Caco-2 (cell line): Measurements from ENCODE around the gene D2HGDH. TPM values are rescaled to one million over a fixed set of nuclear protein-coding genes. Genes with fewer than 3 reads are reported as not detected.

Experiments used
- BruUV-seq: library from RNA; stranded (reverse); fragments of 400-500 nt; replicated peaks from 2 replicates; lab custom pipeline; 2021; lab: Mats Ljungman, UMichigan
- CTCF ChIA-PET: fragments of 300-600 bp; sonication (Branson Sonifier 250); formaldehyde crosslinking; loops from one replicate; lab custom pipeline; 2022; ENCODE audit warnings: antibody characterized with exemption; lab: Charles Lee
- POLR2A ChIA-PET: fragments of 300-600 bp; sonication (Branson Sonifier 250); formaldehyde crosslinking; loops from one replicate; lab custom pipeline; 2022; ENCODE audit warnings: antibody characterized with exemption; lab: Charles Lee
- DNase-seq, 2 experiments: peaks; one replicate each; pipeline versions ENCODE4 v3.0.0 to v3.0.0-alpha.2; 2020 to 2022
- H3K27me3 ChIP-seq: replicated peaks from 2 replicates; pipeline ENCODE4 v1.6.0; 2011; ENCODE audit warnings: low read length; ENCODE audit not compliant: control insufficient read depth, insufficient read depth
- H3K36me3 ChIP-seq: 2 replicates; pipeline ENCODE4 v1.5.1; 2011; ENCODE audit warnings: low read length; ENCODE audit not compliant: control insufficient read depth, insufficient read depth
- H3K4me1 ChIP-seq: fragments of 250-450 bp; sonication (Bioruptor Pico); 2 replicates; pipeline ENCODE4 v1.5.1; 2020; ENCODE audit warnings: mild to moderate bottlenecking
- H3K4me3 ChIP-seq: 2 replicates; pipeline ENCODE4 v1.5.1; 2011; ENCODE audit warnings: low read depth, mild to moderate bottlenecking, control low read depth, low read length
- H3K9me3 ChIP-seq: fragments of 250-450 bp; sonication (Bioruptor Pico); 2 replicates; pipeline ENCODE4 v1.5.1; 2020; ENCODE audit warnings: mild to moderate bottlenecking, moderate library complexity
- H3K27ac Mint-ChIP-seq: one replicate; pipeline ENCODE4 v1.8.0; 2022; ENCODE audit warnings: mixed read lengths; ENCODE audit not compliant: unreplicated experiment
- H3K27me3 Mint-ChIP-seq: one replicate; pipeline ENCODE4 v1.8.0; 2022; ENCODE audit warnings: mixed read lengths; ENCODE audit not compliant: insufficient read depth, unreplicated experiment
- H3K36me3 Mint-ChIP-seq: one replicate; pipeline ENCODE4 v1.8.0; 2022; ENCODE audit warnings: mild to moderate bottlenecking, mixed read lengths; ENCODE audit not compliant: insufficient read depth, unreplicated experiment
- H3K4me1 Mint-ChIP-seq: one replicate; pipeline ENCODE4 v1.8.0; 2022; ENCODE audit warnings: low read depth, mixed read lengths; ENCODE audit not compliant: unreplicated experiment
- H3K4me3 Mint-ChIP-seq: one replicate; pipeline ENCODE4 v1.8.0; 2022; ENCODE audit warnings: mild to moderate bottlenecking, moderate library complexity, mixed read lengths; ENCODE audit not compliant: unreplicated experiment
- H3K9me3 Mint-ChIP-seq: one replicate; pipeline ENCODE4 v1.8.0; 2022; ENCODE audit warnings: mixed read lengths; ENCODE audit not compliant: unreplicated experiment
- CTCF ChIP-seq, 2 experiments: fragments of 200-600 bp in 1 of 2; IDR thresholded peaks; 1 replicate in 1 of 2; 2 replicates in 1 of 2; pipeline versions ENCODE4 v1.5.1 to v1.8.0; 2011 to 2022; ENCODE audit warnings: antibody characterized with exemption in 1 of 2, control low read depth in 1 of 2, inconsistent platforms in 1 of 2, low read depth in 1 of 2, low read length in 1 of 2, mild to moderate bottlenecking in 1 of 2, moderate library complexity in 1 of 2; ENCODE audit not compliant: insufficient read depth in 1 of 2, severe bottlenecking in 1 of 2, unreplicated experiment in 1 of 2
- intact Hi-C: fragments of 100-400 bp; cut with micrococcal nuclease; formaldehyde crosslinking; loops from one replicate; pipeline ENCODE4 v1.10.0; 2022; ENCODE audit not compliant: unreplicated experiment
- total RNA-seq: library from RNA; stranded (reverse); gene quantifications from 2 replicates; pipeline ENCODE4 v1.2.3, GENCODE V29; 2022

Gene D2HGDH
- total RNA-seq, 1 experiment from 2014 or later = 35.4 TPM

- Histone ChIP-seq H3K4me1 (no peaks in the 10 kb centered on the region), H3K4me3 (no peak overlapping the region), H3K27me3 (no peaks in the 10 kb centered on the region), H3K36me3 (peaks cover 2% of the 10 kb centered on the region), H3K9me3 (no peaks in the 10 kb centered on the region)
- peaks cover 24% of the 10 kb centered on the region for H3K36me3 Mint-ChIP-seq
- H3K27ac Mint-ChIP-seq = no peak overlapping the region
- H3K4me3 Mint-ChIP-seq = no peak overlapping the region
- BruUV-seq = no TSS peak
- H3K27me3 Mint-ChIP-seq = no peaks in the 10 kb centered on the region
- ChIA-PET POLR2A (no interaction called here), CTCF (no interaction called here)
- no peak for TF ChIP-seq CTCF (IDR thresholded peaks at IDR 0.05; ENCODE audit: insufficient read depth in 1 of 2, low read depth in 1 of 2, low read length in 1 of 2, severe bottlenecking in 1 of 2, unreplicated experiment in 1 of 2)
- H3K4me1 Mint-ChIP-seq = no peaks in the 10 kb centered on the region
- no peak for DNase-seq
- intact Hi-C loops = no loop called here
- peaks cover 14% of the 10 kb centered on the region for H3K9me3 Mint-ChIP-seq
These were observed 9.2 kb downstream of the D2HGDH start for GRCh38 chr2:241743620-241744019.

- no peak for DNase-seq
- intact Hi-C loops = no loop called here
- H3K27ac Mint-ChIP-seq = no peak overlapping the region
- ChIA-PET CTCF (no interaction called here), POLR2A (no interaction called here)
- H3K4me3 ChIP-seq = no peak overlapping the region
- H3K4me1 Mint-ChIP-seq = no peaks in the 10 kb centered on the region
- H3K27me3 Mint-ChIP-seq = no peaks in the 10 kb centered on the region
- H3K36me3 Mint-ChIP-seq = peaks cover 24% of the 10 kb centered on the region
- no TSS peak for BruUV-seq
- H3K9me3 Mint-ChIP-seq = peaks cover 14% of the 10 kb centered on the region
- peaks cover 2% of the 10 kb centered on the region for H3K36me3 ChIP-seq
- no peaks in the 10 kb centered on the region for H3K27me3 ChIP-seq
- no peak for TF ChIP-seq CTCF (IDR thresholded peaks at IDR 0.05; ENCODE audit: insufficient read depth in 1 of 2, low read depth in 1 of 2, low read length in 1 of 2, severe bottlenecking in 1 of 2, unreplicated experiment in 1 of 2)
- no peaks in the 10 kb centered on the region for H3K9me3 ChIP-seq
- no peak overlapping the region for H3K4me3 Mint-ChIP-seq
- no peaks in the 10 kb centered on the region for H3K4me1 ChIP-seq
These were observed 9.8 kb downstream of the D2HGDH start for GRCh38 chr2:241744028-241744754.

GRCh38 chr2:241745276-241745675 is 10.8 kb downstream of the D2HGDH start:
- H3K27ac Mint-ChIP-seq = no peak overlapping the region
- Histone ChIP-seq H3K4me1 (no peaks in the 10 kb centered on the region), H3K9me3 (no peaks in the 10 kb centered on the region), H3K36me3 (peaks cover 2% of the 10 kb centered on the region), H3K27me3 (no peaks in the 10 kb centered on the region), H3K4me3 (no peak overlapping the region)
- no peak for TF ChIP-seq CTCF (IDR thresholded peaks at IDR 0.05; ENCODE audit: insufficient read depth in 1 of 2, low read depth in 1 of 2, low read length in 1 of 2, severe bottlenecking in 1 of 2, unreplicated experiment in 1 of 2)
- H3K27me3 Mint-ChIP-seq = no peaks in the 10 kb centered on the region
- no peak overlapping the region for H3K4me3 Mint-ChIP-seq
- intact Hi-C loops = no loop called here
- no TSS peak for BruUV-seq
- no peaks in the 10 kb centered on the region for H3K4me1 Mint-ChIP-seq
- peaks cover 32% of the 10 kb centered on the region for H3K36me3 Mint-ChIP-seq
- peaks cover 14% of the 10 kb centered on the region for H3K9me3 Mint-ChIP-seq
- ChIA-PET CTCF (no interaction called here), POLR2A (no interaction called here)
- DNase-seq = no peak
